ENCODE results near the gene TNK2. TPM values are rescaled to one million over a fixed set of nuclear protein-coding genes. Genes with fewer than 3 reads are reported as not detected.
"Not testable (repeated sequence)": the region's sequence is repeated elsewhere in the genome, so short reads cannot be mapped to it uniquely, and the experiment has no call there.

The TNK2 gene
- total RNA-seq, 5 donors from 2014 or later (not counting 1 experiment from before 2014, with no cell fraction given) = 159 to 198 (median 181) TPM

DNA sequence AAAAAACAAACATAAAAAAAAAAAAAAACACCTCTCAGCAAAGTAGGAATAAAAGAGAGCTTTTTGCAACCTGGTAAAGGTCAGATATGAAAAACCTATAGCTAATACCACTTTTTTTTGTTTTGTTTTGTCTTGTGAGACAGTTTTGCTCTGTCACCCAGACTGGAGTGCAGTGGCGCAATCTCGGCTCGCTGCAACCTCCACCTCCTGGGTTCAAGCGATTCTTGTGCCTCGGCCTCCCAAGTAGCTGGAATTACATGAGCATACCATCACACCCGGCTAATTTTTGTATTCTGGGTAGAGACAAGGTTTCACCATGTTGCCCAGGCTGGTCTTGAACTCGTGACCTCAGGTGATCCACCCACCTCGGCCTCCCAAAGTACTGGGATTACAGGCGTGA, 5.7 kb downstream of the TNK2 start:
- not testable (repeated sequence) for H3K27me3 ChIP-seq (replicated peaks in 1 of 2; ENCODE audit: control insufficient read depth in 2 of 2, extremely low read depth in 1 of 2, insufficient read depth in 2 of 2, low read length in 1 of 2); H3K4me3 Mint-ChIP-seq; H3K27ac ChIP-seq (ENCODE audit: low read length); H3K9me3 Mint-ChIP-seq; H3K4me3 ChIP-seq (ENCODE audit: control insufficient read depth in 1 of 2, extremely low read depth in 1 of 2, low read length in 1 of 2); H3K9me3 ChIP-seq; DNase-seq; H3K27ac Mint-ChIP-seq; H3K27me3 Mint-ChIP-seq; ATAC-seq (replicated peaks in 1 of 4); H3K36me3 ChIP-seq (ENCODE audit: control insufficient read depth in 2 of 2, extremely low read depth in 1 of 2, insufficient read depth in 1 of 2, low read length in 1 of 2); H3K36me3 Mint-ChIP-seq
- WGBS (ENCODE audit: insufficient coverage) = 100% methylated on average over 3 of the region's 9 CpGs
- peaks cover 34 to 67% of the 10 kb centered on the region in 2 experiments for H3K4me1 ChIP-seq (ENCODE audit: control insufficient read depth in 1 of 2, extremely low read depth in 1 of 2, insufficient read depth in 2 of 2, low read length in 2 of 2)
- CTCF ChIA-PET = interaction anchor here (0.6 to 0.9 kb wide), 7 partner anchors 8 to 984 kb away, joined by 3 to 6 read pairs (median 4); no protein-coding TSS in a partner anchor
- peaks cover 84 to 87% (median 85%) of the 10 kb centered on the region in 3 donors for H3K4me1 Mint-ChIP-seq
- POLR2A ChIA-PET = interaction anchor here (0.6 kb wide), 3 partner anchors 12 to 345 kb away, joined by 3 to 10 read pairs (median 9); no protein-coding TSS in a partner anchor

- Mint-ChIP-seq H3K27ac (peak overlapping the region in 1 of 2 donors; percentile 19), H3K4me1 (peaks cover 86 to 90% (median 88%) of the 10 kb centered on the region in 3 donors)
- DNase-seq; H3K9me3 ChIP-seq; H3K27ac ChIP-seq (ENCODE audit: low read length); H3K9me3 Mint-ChIP-seq; H3K4me3 ChIP-seq (ENCODE audit: control insufficient read depth in 1 of 2, extremely low read depth in 1 of 2, low read length in 1 of 2); H3K27me3 Mint-ChIP-seq; H3K36me3 Mint-ChIP-seq; H3K4me3 Mint-ChIP-seq; H3K36me3 ChIP-seq (ENCODE audit: control insufficient read depth in 2 of 2, extremely low read depth in 1 of 2, insufficient read depth in 1 of 2, low read length in 1 of 2); H3K27me3 ChIP-seq (replicated peaks in 1 of 2; ENCODE audit: control insufficient read depth in 2 of 2, extremely low read depth in 1 of 2, insufficient read depth in 2 of 2, low read length in 1 of 2); ATAC-seq (replicated peaks in 1 of 4): not testable (repeated sequence)
- POLR2A ChIA-PET = interaction anchor here (0.6 kb wide), 3 partner anchors 13 to 345 kb away, joined by 3 to 10 read pairs (median 9); no protein-coding TSS in a partner anchor
- 95% methylated on average over 6 of the region's 16 CpGs for WGBS (ENCODE audit: insufficient coverage)
- H3K4me1 ChIP-seq (ENCODE audit: control insufficient read depth in 1 of 2, extremely low read depth in 1 of 2, insufficient read depth in 2 of 2, low read length in 2 of 2) = peaks cover 30 to 66% of the 10 kb centered on the region in 2 experiments
- CTCF ChIA-PET = interaction anchor here (0.6 to 1.6 kb wide), 5 partner anchors 14 to 985 kb away, joined by 3 to 6 read pairs (median 4); no protein-coding TSS in a partner anchor
Observed at GRCh38 chr3:195901836-195902585, 6.3 kb downstream of the TNK2 start.

GRCh38 chr3:195900436-195901355, 7.7 kb downstream of the TNK2 start:
- peak; percentile 10 to 34 (median 22) for ATAC-seq (replicated peaks in 1 of 4)
- WGBS (ENCODE audit: insufficient coverage) = 52% methylated on average over 16 of the region's 23 CpGs
- peak in 23 of 35 experiments; percentile 6 to 65 (median 28) for DNase-seq
- peaks cover 84 to 87% (median 85%) of the 10 kb centered on the region in 3 donors for H3K4me1 Mint-ChIP-seq
- Histone ChIP-seq H3K4me3 (ENCODE audit: control insufficient read depth in 1 of 2, extremely low read depth in 1 of 2, low read length in 1 of 2) (no peak overlapping the region), H3K9me3 (no peaks in the 10 kb centered on the region), H3K4me1 (ENCODE audit: control insufficient read depth in 1 of 2, extremely low read depth in 1 of 2, insufficient read depth in 2 of 2, low read length in 2 of 2) (peaks cover 28 to 65% of the 10 kb centered on the region in 2 experiments), H3K27me3 (replicated peaks in 1 of 2; ENCODE audit: control insufficient read depth in 2 of 2, extremely low read depth in 1 of 2, insufficient read depth in 2 of 2, low read length in 1 of 2) (no peaks in the 10 kb centered on the region), H3K36me3 (ENCODE audit: control insufficient read depth in 2 of 2, extremely low read depth in 1 of 2, insufficient read depth in 1 of 2, low read length in 1 of 2) (peaks cover 0 to 2% of the 10 kb centered on the region in 2 donors), H3K27ac (ENCODE audit: low read length) (no peak overlapping the region)
- H3K27ac Mint-ChIP-seq = peak overlapping the region; percentile 62 to 77
- ChIA-PET POLR2A (no interaction called here), CTCF (interaction anchor here in 1 of 2 donors (0.6 to 1.6 kb wide), 2 partner anchors 15 to 557 kb away, joined by 3 to 6 read pairs; no protein-coding TSS in a partner anchor)
- H3K36me3 Mint-ChIP-seq = peaks cover 3% of the 10 kb centered on the region
- H3K9me3 Mint-ChIP-seq = no peaks in the 10 kb centered on the region
- H3K27me3 Mint-ChIP-seq = no peaks in the 10 kb centered on the region
- peak overlapping the region in 2 of 3 donors; percentile 11 to 70 for H3K4me3 Mint-ChIP-seq

DNA sequence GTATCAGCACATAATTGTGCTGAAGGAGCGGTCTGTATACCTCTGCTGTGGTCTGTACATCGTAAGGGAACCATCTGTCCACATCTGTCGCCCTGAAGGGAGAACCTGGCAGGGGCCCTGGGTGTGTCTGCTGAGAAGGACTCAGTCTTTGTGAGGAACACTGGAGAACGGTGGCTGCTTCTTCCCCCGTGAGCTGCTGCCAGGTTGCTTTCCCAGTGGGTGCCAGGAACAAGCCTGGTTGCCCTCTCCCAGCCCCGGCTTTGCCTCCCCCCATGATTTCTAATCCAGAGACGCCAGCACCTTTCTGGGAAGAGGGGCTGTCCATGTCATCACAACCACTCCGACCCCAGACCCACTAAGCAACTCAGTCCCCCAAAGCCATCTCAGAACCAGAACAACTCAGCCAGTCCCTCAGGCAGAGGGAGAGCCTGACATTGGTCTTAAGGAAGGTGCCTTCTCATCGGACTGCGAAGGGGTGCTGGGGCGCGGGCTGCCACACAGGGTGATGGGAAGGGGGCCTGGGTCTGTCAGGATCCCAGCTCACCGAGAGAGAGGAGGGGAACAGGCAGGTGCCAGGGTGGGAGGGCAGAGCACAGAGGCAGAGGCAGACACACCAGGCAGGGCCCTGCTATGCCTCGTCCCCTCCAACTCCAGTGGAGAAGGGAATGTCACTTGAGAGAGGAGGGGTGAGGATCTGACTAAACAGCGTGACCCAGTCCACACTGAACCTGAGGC, 8.5 kb downstream of the TNK2 start:
- Mint-ChIP-seq H3K36me3 (peaks cover 3% of the 10 kb centered on the region), H3K27ac (peak overlapping the region; percentile 62 to 77), H3K27me3 (no peaks in the 10 kb centered on the region), H3K9me3 (no peaks in the 10 kb centered on the region), H3K4me3 (peak overlapping the region in 2 of 3 donors; percentile 13 to 70), H3K4me1 (peaks cover 77 to 80% (median 77%) of the 10 kb centered on the region in 3 donors)
- Histone ChIP-seq H3K9me3 (no peaks in the 10 kb centered on the region), H3K27me3 (replicated peaks in 1 of 2; ENCODE audit: control insufficient read depth in 2 of 2, extremely low read depth in 1 of 2, insufficient read depth in 2 of 2, low read length in 1 of 2) (no peaks in the 10 kb centered on the region), H3K27ac (ENCODE audit: low read length) (no peak overlapping the region), H3K4me1 (ENCODE audit: control insufficient read depth in 1 of 2, extremely low read depth in 1 of 2, insufficient read depth in 2 of 2, low read length in 2 of 2) (peaks cover 26 to 63% of the 10 kb centered on the region in 2 experiments), H3K4me3 (ENCODE audit: control insufficient read depth in 1 of 2, extremely low read depth in 1 of 2, low read length in 1 of 2) (no peak overlapping the region), H3K36me3 (ENCODE audit: control insufficient read depth in 2 of 2, extremely low read depth in 1 of 2, insufficient read depth in 1 of 2, low read length in 1 of 2) (peaks cover 0 to 2% of the 10 kb centered on the region in 2 donors)
- DNase-seq (no peak), ATAC-seq (replicated peaks in 1 of 4) (no peak)
- 94% methylated on average over 15 of the region's 15 CpGs for WGBS (ENCODE audit: insufficient coverage)
- POLR2A ChIA-PET = no interaction called here
- CTCF ChIA-PET = no interaction called here

GRCh38 chr3:195897853-195898415, 10.4 kb downstream of the TNK2 start:
- no peak overlapping the region for H3K27ac ChIP-seq (ENCODE audit: low read length)
- H3K4me3 Mint-ChIP-seq = peak overlapping the region in 2 of 3 donors; percentile 39 to 93
- H3K4me1 ChIP-seq (ENCODE audit: control insufficient read depth in 1 of 2, extremely low read depth in 1 of 2, insufficient read depth in 2 of 2, low read length in 2 of 2) = peaks cover 19 to 72% of the 10 kb centered on the region in 2 experiments
- H3K4me1 Mint-ChIP-seq = peaks cover 70 to 75% (median 75%) of the 10 kb centered on the region in 3 donors
- WGBS (ENCODE audit: insufficient coverage) = 43% methylated on average over 7 of the region's 11 CpGs
- no peaks in the 10 kb centered on the region for H3K27me3 ChIP-seq (replicated peaks in 1 of 2; ENCODE audit: control insufficient read depth in 2 of 2, extremely low read depth in 1 of 2, insufficient read depth in 2 of 2, low read length in 1 of 2)
- H3K27ac Mint-ChIP-seq = peak overlapping the region; percentile 86 to 89
- no peaks in the 10 kb centered on the region for H3K9me3 ChIP-seq
- no peak for DNase-seq
- ChIA-PET CTCF (interaction anchor here in 1 of 2 donors (3.9 kb wide), 1 partner anchor 18 kb away, joined by 22 read pairs; no protein-coding TSS in a partner anchor), POLR2A (no interaction called here)
- H3K36me3 Mint-ChIP-seq = no peaks in the 10 kb centered on the region
- no peaks in the 10 kb centered on the region for H3K27me3 Mint-ChIP-seq
- H3K36me3 ChIP-seq (ENCODE audit: control insufficient read depth in 2 of 2, extremely low read depth in 1 of 2, insufficient read depth in 1 of 2, low read length in 1 of 2) = peaks cover 0 to 2% of the 10 kb centered on the region in 2 donors
- H3K4me3 ChIP-seq (ENCODE audit: control insufficient read depth in 1 of 2, extremely low read depth in 1 of 2, low read length in 1 of 2) = no peak overlapping the region
- H3K9me3 Mint-ChIP-seq = no peaks in the 10 kb centered on the region
- no peak for ATAC-seq (replicated peaks in 1 of 4)

All from T-cell (primary cell).